H1 (cell line): ENCODE results near the gene LCN2. TPM values are rescaled to one million over a fixed set of nuclear protein-coding genes. Genes with fewer than 3 reads are reported as not detected.

Source experiments
- CREB1 ChIP-seq: IDR thresholded peaks from 2 replicates; pipeline ENCODE4 v1.6.1; 2012; ENCODE audit warnings: inconsistent platforms
- EZH2 ChIP-seq: fragments of 200-600 bp; sonication (generic); IDR thresholded peaks from 2 replicates; pipeline ENCODE4 v1.7.1; 2012; ENCODE audit warnings: low read depth, mild to moderate bottlenecking, moderate library complexity, low read length, inconsistent platforms; ENCODE audit not compliant: severe bottlenecking
- POLR2AphosphoS5 ChIP-seq: IDR thresholded peaks from 2 replicates; pipeline ENCODE4 v1.6.1; 2011; ENCODE audit warnings: low read depth, low read length
- SIN3A ChIP-seq, 2 experiments: IDR thresholded peaks in 1 of 2; conservative IDR thresholded peaks in 1 of 2; 2 replicates each; pipeline ENCODE4 v1.6.1; 2011 to 2012; ENCODE audit warnings: low read length in 2 of 2, improper control_type of control experiment in 1 of 2, low read depth in 1 of 2, mild to moderate bottlenecking in 1 of 2
- SP4 ChIP-seq: IDR thresholded peaks from 2 replicates; pipeline ENCODE4 v1.6.1; 2012; ENCODE audit warnings: low read length, inconsistent platforms
- USF2 ChIP-seq: IDR thresholded peaks from 2 replicates; pipeline ENCODE4 v1.6.1; 2011; ENCODE audit warnings: low read length, improper control_type of control experiment
- polyA plus RNA-seq, 7 experiments: library from polyadenylated mRNA; depleted of rRNA in 3 of 7; stranded (reverse) in 5 of 7; unstranded in 2 of 7; fragments of >200 nt in 5 of 7; fragments of 200-250 nt in 2 of 7; gene quantifications; 1 replicate in 5 of 7; 2 replicates in 1 of 7; 4 replicates in 1 of 7; pipeline versions ENCODE4 v1.2.1 to v1.2.3, GENCODE V29; 2011 to 2013; ENCODE audit warnings: missing spikeins in 2 of 7, mixed read lengths in 2 of 7
- total RNA-seq: library from RNA; stranded (reverse); fragmentation: NEBNext Ultra II Directional; extraction: Animal tissue kit (Norgen Biotek cat#: 25700); gene quantifications from 2 replicates; pipeline ENCODE4 v1.2.1, GENCODE V29; 2021

Gene LCN2
- total and polyA plus RNA-seq, 2 of the 8 experiments (the other 6 are each of a cell fraction or from before 2014, with no cell fraction given): 1.1 to 1.6 TPM

- TF ChIP-seq USF2 (no peak), SIN3A (conservative IDR thresholded peaks at IDR 0.05 in 1 of 2, IDR thresholded peaks at IDR 0.05 in 1 of 2; ENCODE audit: low read depth in 1 of 2, low read length in 2 of 2) (no peak), CREB1 (no peak), EZH2 (no peak), SP4 (no peak), POLR2AphosphoS5 (no peak)
- TF ChIP-seq, all 59 proteins: peak for 0
Observed at GRCh38 chr9:128124451-128124850, 24.8 kb upstream of the LCN2 start (continued).
